ENCODE data around the gene DHX34. TPM values are rescaled to one million over a fixed set of nuclear protein-coding genes. Genes with fewer than 3 reads are reported as not detected.
A peak's percentile ranks its signal among the peaks of the same experiment; 100 is the strongest.
"Not testable (repeated sequence)": the region's sequence is repeated elsewhere in the genome, so short reads cannot be mapped to it uniquely, and the experiment has no call there.

The DHX34 gene
- total and polyA plus RNA-seq, 2 experiments from 2014 or later: 10.7 to 17.6 TPM

GRCh38 chr19:47363758-47364531 lies 14.8 kb downstream of the DHX34 start:
- Histone ChIP-seq H2AFZ (no peak overlapping the region), H3K4me1 (ENCODE audit: insufficient read depth) (no peaks in the 10 kb centered on the region), H3K27ac (no peak overlapping the region), H3K36me3 (replicated peaks; ENCODE audit: insufficient read depth, low read depth) (no peaks in the 10 kb centered on the region), H3K4me2 (no peak overlapping the region), H4K20me1 (ENCODE audit: insufficient read depth, poor library complexity, severe bottlenecking) (no peaks in the 10 kb centered on the region), H3K27me3 (no peaks in the 10 kb centered on the region), H3K79me2 (no peaks in the 10 kb centered on the region), H3K4me3 (no peak overlapping the region), H3K9me3 (ENCODE audit: low read depth) (no peaks in the 10 kb centered on the region), H3K9me2 (replicated peaks; ENCODE audit: insufficient read depth) (no peaks in the 10 kb centered on the region)
- 92% methylated on average over 13 of the region's 13 CpGs for WGBS (ENCODE audit: low lambda C conversion rate, missing lambda C conversion rate)
- DNase-seq (ENCODE audit: low spot score): no peak
- TF ChIP-seq EZH2 (IDR thresholded peaks at IDR 0.05; ENCODE audit: borderline replicate concordance) (no peak), CTCF (IDR thresholded peaks at IDR 0.05; ENCODE audit: poor library complexity) (no peak), EZH2phosphoT487 (IDR thresholded peaks at IDR 0.05; ENCODE audit: low read depth, severe bottlenecking, unreplicated experiment) (no peak)

GRCh38 chr19:47365455-47365854 lies 16.3 kb downstream of the DHX34 start:
- H3K36me3 ChIP-seq (replicated peaks; ENCODE audit: insufficient read depth, low read depth); H3K4me3 ChIP-seq; H4K20me1 ChIP-seq (ENCODE audit: insufficient read depth, poor library complexity, severe bottlenecking); H3K4me2 ChIP-seq; H3K27ac ChIP-seq; H3K79me2 ChIP-seq; H3K9me3 ChIP-seq (ENCODE audit: low read depth); H3K4me1 ChIP-seq (ENCODE audit: insufficient read depth); H3K9me2 ChIP-seq (replicated peaks; ENCODE audit: insufficient read depth); H3K27me3 ChIP-seq; H2AFZ ChIP-seq; DNase-seq (ENCODE audit: low spot score): not testable (repeated sequence)
- WGBS (ENCODE audit: low lambda C conversion rate, missing lambda C conversion rate): 93% methylated on average over 10 of the region's 10 CpGs

- H3K4me2 ChIP-seq: no peak overlapping the region
- H3K9me3 ChIP-seq (ENCODE audit: low read depth): no peaks in the 10 kb centered on the region
- no peaks in the 10 kb centered on the region for H3K9me2 ChIP-seq (replicated peaks; ENCODE audit: insufficient read depth)
- no peak overlapping the region for H2AFZ ChIP-seq
- H3K27ac ChIP-seq: no peak overlapping the region
- DNase-seq (ENCODE audit: low spot score): peak; percentile 35
- H4K20me1 ChIP-seq (ENCODE audit: insufficient read depth, poor library complexity, severe bottlenecking): no peaks in the 10 kb centered on the region
- no peak overlapping the region for H3K4me3 ChIP-seq
- no peaks in the 10 kb centered on the region for H3K36me3 ChIP-seq (replicated peaks; ENCODE audit: insufficient read depth, low read depth)
- TF ChIP-seq EZH2phosphoT487 (IDR thresholded peaks at IDR 0.05; ENCODE audit: low read depth, severe bottlenecking, unreplicated experiment): no peak
- TF ChIP-seq CTCF (IDR thresholded peaks at IDR 0.05; ENCODE audit: poor library complexity): no peak
- TF ChIP-seq EZH2 (IDR thresholded peaks at IDR 0.05; ENCODE audit: borderline replicate concordance): no peak
- no peaks in the 10 kb centered on the region for H3K4me1 ChIP-seq (ENCODE audit: insufficient read depth)
- 86% methylated on average over 10 of the region's 10 CpGs for WGBS (ENCODE audit: low lambda C conversion rate, missing lambda C conversion rate)
- H3K27me3 ChIP-seq: no peaks in the 10 kb centered on the region
- no peaks in the 10 kb centered on the region for H3K79me2 ChIP-seq
Measured at GRCh38 chr19:47370045-47370611, 21.0 kb downstream of the DHX34 start.

GRCh38 chr19:47371261-47371660 lies 22.1 kb downstream of the DHX34 start:
- H3K27ac ChIP-seq: no peak overlapping the region
- no peaks in the 10 kb centered on the region for H3K9me3 ChIP-seq (ENCODE audit: low read depth)
- no peaks in the 10 kb centered on the region for H3K9me2 ChIP-seq (replicated peaks; ENCODE audit: insufficient read depth)
- H4K20me1 ChIP-seq (ENCODE audit: insufficient read depth, poor library complexity, severe bottlenecking): no peaks in the 10 kb centered on the region
- H3K79me2 ChIP-seq: no peaks in the 10 kb centered on the region
- 90% methylated on average over 9 of the region's 9 CpGs for WGBS (ENCODE audit: low lambda C conversion rate, missing lambda C conversion rate)
- no peak overlapping the region for H3K4me3 ChIP-seq
- H3K27me3 ChIP-seq: no peaks in the 10 kb centered on the region
- TF ChIP-seq EZH2phosphoT487 (IDR thresholded peaks at IDR 0.05; ENCODE audit: low read depth, severe bottlenecking, unreplicated experiment): no peak
- TF ChIP-seq CTCF (IDR thresholded peaks at IDR 0.05; ENCODE audit: poor library complexity): no peak
- no peak for TF ChIP-seq EZH2 (IDR thresholded peaks at IDR 0.05; ENCODE audit: borderline replicate concordance)
- H3K4me1 ChIP-seq (ENCODE audit: insufficient read depth): no peaks in the 10 kb centered on the region
- no peak overlapping the region for H2AFZ ChIP-seq
- DNase-seq (ENCODE audit: low spot score): no peak
- H3K4me2 ChIP-seq: no peak overlapping the region
- H3K36me3 ChIP-seq (replicated peaks; ENCODE audit: insufficient read depth, low read depth): no peaks in the 10 kb centered on the region

Measured in hepatocyte (in vitro differentiated cells).